Fibroblast of lung (primary cell): ENCODE measurements around the gene POLR2C. TPM values are rescaled to one million over a fixed set of nuclear protein-coding genes. Genes with fewer than 3 reads are reported as not detected.

Source experiments
- DNase-seq, 2 donors: peaks; one replicate each; pipeline versions ENCODE4 v3.0.0 to v3.0.0-alpha.2; 2010; ENCODE audit warnings: low read depth in 2 of 2
- H2AFZ ChIP-seq: 2 replicates; pipeline ENCODE4 v1.5.1; 2012; ENCODE audit warnings: low read length, control low read depth, inconsistent platforms
- H3K27ac ChIP-seq: 2 replicates; pipeline ENCODE4 v1.5.1; 2011; ENCODE audit warnings: low read length, control low read depth; ENCODE audit not compliant: insufficient read depth
- H3K27me3 ChIP-seq: 2 replicates; pipeline ENCODE4 v1.5.1; 2011; ENCODE audit warnings: mild to moderate bottlenecking, low read length; ENCODE audit not compliant: control insufficient read depth, insufficient read depth
- H3K36me3 ChIP-seq: 2 replicates; pipeline ENCODE4 v1.5.1; 2011; ENCODE audit warnings: low read length; ENCODE audit not compliant: control insufficient read depth, insufficient read depth
- H3K4me1 ChIP-seq: 2 replicates; pipeline ENCODE4 v1.5.1; 2011; ENCODE audit warnings: low read length; ENCODE audit not compliant: control insufficient read depth, insufficient read depth; ENCODE audit errors: extremely low read depth
- H3K4me2 ChIP-seq: 2 replicates; pipeline ENCODE4 v1.5.1; 2011; ENCODE audit warnings: low read length, control low read depth; ENCODE audit not compliant: insufficient read depth; ENCODE audit errors: extremely low read depth
- H3K4me3 ChIP-seq, 4 experiments: fragments of 200-600 bp in 1 of 4; sonication (generic) in 1 of 4; replicated peaks in 1 of 4; 2 replicates each; pipeline ENCODE4 v1.5.1; 2011 to 2016; ENCODE audit warnings: low read length in 4 of 4, low read depth in 3 of 4, mild to moderate bottlenecking in 3 of 4, control low read depth in 2 of 4, inconsistent platforms in 1 of 4, mixed read lengths in 1 of 4; ENCODE audit not compliant: insufficient read depth in 1 of 4; ENCODE audit errors: control extremely low read depth in 1 of 4
- H3K79me2 ChIP-seq: 2 replicates; pipeline ENCODE4 v1.5.1; 2012; ENCODE audit warnings: mild to moderate bottlenecking, low read length, inconsistent platforms; ENCODE audit not compliant: control insufficient read depth, insufficient read depth
- H3K9ac ChIP-seq: 2 replicates; pipeline ENCODE4 v1.5.1; 2011; ENCODE audit warnings: mild to moderate bottlenecking, low read length, control low read depth; ENCODE audit not compliant: insufficient read depth
- H3K9me3 ChIP-seq: 2 replicates; pipeline ENCODE4 v1.5.1; 2012; ENCODE audit warnings: low read depth, low read length; ENCODE audit not compliant: control insufficient read depth, insufficient read depth
- H4K20me1 ChIP-seq: 2 replicates; pipeline ENCODE4 v1.5.1; 2011; ENCODE audit warnings: low read length; ENCODE audit not compliant: control insufficient read depth, insufficient read depth; ENCODE audit errors: extremely low read depth
- EZH2 ChIP-seq: IDR thresholded peaks from 2 replicates; pipeline ENCODE4 v1.5.1; 2012; ENCODE audit warnings: low read length, control low read depth, mild to moderate bottlenecking; ENCODE audit errors: missing control alignments
- polyA plus RNA-seq, 2 donors: library from polyadenylated mRNA; depleted of rRNA in 1 of 2; stranded (reverse) in 1 of 2; unstranded in 1 of 2; fragments of >200 nt; gene quantifications; 2 replicates each; pipeline ENCODE4 v1.2.1, GENCODE V29; 2011 to 2012; ENCODE audit warnings: missing spikeins in 1 of 2
- total RNA-seq: library from RNA; depleted of rRNA; stranded (reverse); fragments of >200 nt; gene quantifications from 2 replicates; pipeline ENCODE4 v1.2.1, GENCODE V29; 2014
- TF ChIP-seq, protein P1 (sequence below), 2 donors: IDR thresholded peaks in 1 of 2; conservative IDR thresholded peaks in 1 of 2; 1 replicate in 1 of 2; 2 replicates in 1 of 2; pipeline ENCODE4 v1.5.1; 2011 to 2012; ENCODE audit warnings: low read length in 2 of 2, control low read depth in 1 of 2, inconsistent platforms in 1 of 2, low read depth in 1 of 2, mild to moderate bottlenecking in 1 of 2

The POLR2C gene
- total and polyA plus RNA-seq, 2 donors (not counting 1 experiment from before 2014, with no cell fraction given) = 84.0 to 106 TPM

DNA sequence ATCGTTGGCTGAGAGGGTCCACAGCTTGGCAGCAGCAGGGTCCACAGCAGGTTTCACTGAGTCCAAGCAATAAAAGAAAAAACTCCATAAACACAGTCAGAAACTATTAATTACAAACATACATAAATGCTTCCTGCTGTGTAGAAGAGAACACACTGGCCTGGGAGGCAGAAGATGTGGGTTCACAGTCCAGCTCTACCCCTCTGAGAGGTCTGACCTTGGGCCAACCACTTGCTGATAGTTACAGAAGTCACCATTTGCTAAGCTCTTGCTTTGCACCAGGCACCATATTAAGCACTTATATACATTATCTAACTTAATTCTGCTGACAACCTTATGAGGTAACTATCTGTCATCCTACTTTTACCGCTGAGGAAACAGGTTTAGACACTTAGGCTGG is 30.0 kb upstream of the POLR2C start:
- H3K36me3 ChIP-seq = peaks cover 15% of the 10 kb centered on the region
- no peak for DNase-seq
- TF ChIP-seq, protein P1, sequence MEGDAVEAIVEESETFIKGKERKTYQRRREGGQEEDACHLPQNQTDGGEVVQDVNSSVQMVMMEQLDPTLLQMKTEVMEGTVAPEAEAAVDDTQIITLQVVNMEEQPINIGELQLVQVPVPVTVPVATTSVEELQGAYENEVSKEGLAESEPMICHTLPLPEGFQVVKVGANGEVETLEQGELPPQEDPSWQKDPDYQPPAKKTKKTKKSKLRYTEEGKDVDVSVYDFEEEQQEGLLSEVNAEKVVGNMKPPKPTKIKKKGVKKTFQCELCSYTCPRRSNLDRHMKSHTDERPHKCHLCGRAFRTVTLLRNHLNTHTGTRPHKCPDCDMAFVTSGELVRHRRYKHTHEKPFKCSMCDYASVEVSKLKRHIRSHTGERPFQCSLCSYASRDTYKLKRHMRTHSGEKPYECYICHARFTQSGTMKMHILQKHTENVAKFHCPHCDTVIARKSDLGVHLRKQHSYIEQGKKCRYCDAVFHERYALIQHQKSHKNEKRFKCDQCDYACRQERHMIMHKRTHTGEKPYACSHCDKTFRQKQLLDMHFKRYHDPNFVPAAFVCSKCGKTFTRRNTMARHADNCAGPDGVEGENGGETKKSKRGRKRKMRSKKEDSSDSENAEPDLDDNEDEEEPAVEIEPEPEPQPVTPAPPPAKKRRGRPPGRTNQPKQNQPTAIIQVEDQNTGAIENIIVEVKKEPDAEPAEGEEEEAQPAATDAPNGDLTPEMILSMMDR (conservative IDR thresholded peaks at IDR 0.05 in 1 of 2, IDR thresholded peaks at IDR 0.05 in 1 of 2; ENCODE audit: low read depth in 1 of 2, low read length in 2 of 2) = no peak
- TF ChIP-seq EZH2 = no peak

DNA sequence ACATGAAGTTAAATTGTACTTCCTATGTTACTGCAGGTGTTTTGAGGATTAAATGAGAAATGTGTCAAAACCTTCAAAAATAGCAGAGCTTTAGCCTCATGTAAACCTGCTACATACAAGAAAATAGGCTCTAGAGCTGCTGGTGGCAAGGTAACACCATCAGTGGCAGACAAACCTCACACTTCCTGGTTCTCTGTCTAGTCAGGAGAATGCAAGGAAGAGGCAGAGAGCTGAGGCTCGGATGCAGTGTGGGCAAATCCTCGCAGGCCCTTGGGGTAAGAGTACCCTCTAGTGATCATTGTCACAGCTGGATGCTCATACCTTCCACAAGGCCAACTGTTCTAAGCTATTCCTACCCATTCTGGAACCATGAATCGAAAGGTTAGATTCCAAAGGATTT is 29.5 kb upstream of the POLR2C start:
- H3K79me2 ChIP-seq = no peaks in the 10 kb centered on the region
- DNase-seq = no peak
- H2AFZ ChIP-seq = no peak overlapping the region
- H4K20me1 ChIP-seq = no peaks in the 10 kb centered on the region
- no peaks in the 10 kb centered on the region for H3K9me3 ChIP-seq
- H3K4me3 ChIP-seq = no peak overlapping the region
- no peaks in the 10 kb centered on the region for H3K27me3 ChIP-seq
- peaks cover 15% of the 10 kb centered on the region for H3K36me3 ChIP-seq
- no peak overlapping the region for H3K4me2 ChIP-seq
- no peaks in the 10 kb centered on the region for H3K4me1 ChIP-seq
- H3K9ac ChIP-seq = no peak overlapping the region
- TF ChIP-seq, protein P1 (conservative IDR thresholded peaks at IDR 0.05 in 1 of 2, IDR thresholded peaks at IDR 0.05 in 1 of 2; ENCODE audit: low read depth in 1 of 2, low read length in 2 of 2) = no peak
- no peak for TF ChIP-seq EZH2
- H3K27ac ChIP-seq = no peak overlapping the region

More for the DNA sequence above, 30.0 kb upstream of the POLR2C start:
- no peaks in the 10 kb centered on the region for H3K27me3 ChIP-seq
- no peak overlapping the region for H3K4me3 ChIP-seq
- H3K4me1 ChIP-seq = no peaks in the 10 kb centered on the region
- H3K9ac ChIP-seq = no peak overlapping the region
- H3K27ac ChIP-seq = no peak overlapping the region
- H3K79me2 ChIP-seq = no peaks in the 10 kb centered on the region
- H3K4me2 ChIP-seq = no peak overlapping the region
- H2AFZ ChIP-seq = no peak overlapping the region
- H3K9me3 ChIP-seq = no peaks in the 10 kb centered on the region
- H4K20me1 ChIP-seq = no peaks in the 10 kb centered on the region

DNA sequence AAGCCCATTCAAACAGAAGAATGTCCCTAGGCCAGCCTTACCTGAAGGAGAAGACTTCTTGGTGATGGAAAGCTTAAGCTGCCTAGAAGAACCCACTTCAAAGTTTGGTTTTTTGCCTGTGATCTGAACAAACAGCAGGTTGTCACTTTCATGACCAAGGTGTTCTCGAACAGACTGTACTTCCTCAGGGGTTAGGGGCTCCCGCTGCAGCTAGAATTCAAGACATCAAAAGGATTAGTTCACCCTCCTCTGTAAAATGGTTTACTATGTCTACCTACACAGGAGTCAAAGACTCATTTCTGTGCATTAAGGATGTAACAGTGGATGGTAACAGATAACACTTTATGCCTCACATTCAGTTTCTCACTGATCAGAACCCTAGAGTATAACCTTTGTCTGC is 28.5 kb upstream of the POLR2C start:
- H3K27ac ChIP-seq = no peak overlapping the region
- no peak for DNase-seq
- no peak overlapping the region for H3K4me2 ChIP-seq
- no peaks in the 10 kb centered on the region for H3K27me3 ChIP-seq
- H3K36me3 ChIP-seq = peaks cover 11% of the 10 kb centered on the region
- H3K4me3 ChIP-seq = no peak overlapping the region
- H2AFZ ChIP-seq = no peak overlapping the region
- no peaks in the 10 kb centered on the region for H3K9me3 ChIP-seq
- H3K79me2 ChIP-seq = no peaks in the 10 kb centered on the region
- H3K4me1 ChIP-seq = no peaks in the 10 kb centered on the region
- TF ChIP-seq EZH2 = no peak
- TF ChIP-seq, protein P1 (conservative IDR thresholded peaks at IDR 0.05 in 1 of 2, IDR thresholded peaks at IDR 0.05 in 1 of 2; ENCODE audit: low read depth in 1 of 2, low read length in 2 of 2) = no peak
- H4K20me1 ChIP-seq = no peaks in the 10 kb centered on the region
- H3K9ac ChIP-seq = no peak overlapping the region
